ENCODE data around the gene GSTM5. TPM values are rescaled to one million over a fixed set of nuclear protein-coding genes. Genes with fewer than 3 reads are reported as not detected.

The GSTM5 gene
- total RNA-seq, 1 donor from 2014 or later, result 0.20 TPM

- DNase-seq, result no peak
- no peaks in the 10 kb centered on the region for H3K4me1 Mint-ChIP-seq (ENCODE audit: low read depth, unreplicated experiment)
These were observed 47.7 kb downstream of the GSTM5 start for GRCh38 chr1:109759513-109760334.

GRCh38 chr1:109760581-109761226 lies 48.7 kb downstream of the GSTM5 start:
- no peak overlapping the region for H3K4me3 Mint-ChIP-seq (ENCODE audit: unreplicated experiment)
- H3K27me3 Mint-ChIP-seq (ENCODE audit: unreplicated experiment), result peaks cover 5% of the 10 kb centered on the region
- no peak for DNase-seq
- H3K9me3 Mint-ChIP-seq (ENCODE audit: unreplicated experiment), result no peaks in the 10 kb centered on the region
- H3K27ac Mint-ChIP-seq (ENCODE audit: unreplicated experiment), result no peak overlapping the region
- H3K4me1 Mint-ChIP-seq (ENCODE audit: low read depth, unreplicated experiment), result no peaks in the 10 kb centered on the region
- H3K36me3 Mint-ChIP-seq (ENCODE audit: unreplicated experiment), result no peaks in the 10 kb centered on the region
- TF ChIP-seq, protein P1, sequence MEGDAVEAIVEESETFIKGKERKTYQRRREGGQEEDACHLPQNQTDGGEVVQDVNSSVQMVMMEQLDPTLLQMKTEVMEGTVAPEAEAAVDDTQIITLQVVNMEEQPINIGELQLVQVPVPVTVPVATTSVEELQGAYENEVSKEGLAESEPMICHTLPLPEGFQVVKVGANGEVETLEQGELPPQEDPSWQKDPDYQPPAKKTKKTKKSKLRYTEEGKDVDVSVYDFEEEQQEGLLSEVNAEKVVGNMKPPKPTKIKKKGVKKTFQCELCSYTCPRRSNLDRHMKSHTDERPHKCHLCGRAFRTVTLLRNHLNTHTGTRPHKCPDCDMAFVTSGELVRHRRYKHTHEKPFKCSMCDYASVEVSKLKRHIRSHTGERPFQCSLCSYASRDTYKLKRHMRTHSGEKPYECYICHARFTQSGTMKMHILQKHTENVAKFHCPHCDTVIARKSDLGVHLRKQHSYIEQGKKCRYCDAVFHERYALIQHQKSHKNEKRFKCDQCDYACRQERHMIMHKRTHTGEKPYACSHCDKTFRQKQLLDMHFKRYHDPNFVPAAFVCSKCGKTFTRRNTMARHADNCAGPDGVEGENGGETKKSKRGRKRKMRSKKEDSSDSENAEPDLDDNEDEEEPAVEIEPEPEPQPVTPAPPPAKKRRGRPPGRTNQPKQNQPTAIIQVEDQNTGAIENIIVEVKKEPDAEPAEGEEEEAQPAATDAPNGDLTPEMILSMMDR (IDR thresholded peaks at IDR 0.05; ENCODE audit: partially characterized antibody, unreplicated experiment), result no peak

More at GRCh38 chr1:109759513-109760334, 47.7 kb downstream of the GSTM5 start:
- no peak overlapping the region for H3K4me3 Mint-ChIP-seq (ENCODE audit: unreplicated experiment)
- no peaks in the 10 kb centered on the region for H3K9me3 Mint-ChIP-seq (ENCODE audit: unreplicated experiment)
- TF ChIP-seq, protein P1 (IDR thresholded peaks at IDR 0.05; ENCODE audit: partially characterized antibody, unreplicated experiment), result no peak
- no peak overlapping the region for H3K27ac Mint-ChIP-seq (ENCODE audit: unreplicated experiment)
- H3K36me3 Mint-ChIP-seq (ENCODE audit: unreplicated experiment), result no peaks in the 10 kb centered on the region
- H3K27me3 Mint-ChIP-seq (ENCODE audit: unreplicated experiment), result peaks cover 5% of the 10 kb centered on the region

- Mint-ChIP-seq H3K36me3 (ENCODE audit: unreplicated experiment) (no peaks in the 10 kb centered on the region), H3K27me3 (ENCODE audit: unreplicated experiment) (peaks cover 5% of the 10 kb centered on the region), H3K4me1 (ENCODE audit: low read depth, unreplicated experiment) (no peaks in the 10 kb centered on the region), H3K27ac (ENCODE audit: unreplicated experiment) (no peak overlapping the region), H3K4me3 (ENCODE audit: unreplicated experiment) (no peak overlapping the region), H3K9me3 (ENCODE audit: unreplicated experiment) (no peaks in the 10 kb centered on the region)
- TF ChIP-seq, protein P1 (IDR thresholded peaks at IDR 0.05; ENCODE audit: partially characterized antibody, unreplicated experiment), result no peak
- DNase-seq, result peak; percentile 6
These were observed 49.4 kb downstream of the GSTM5 start for GRCh38 chr1:109761227-109762038.

DNA sequence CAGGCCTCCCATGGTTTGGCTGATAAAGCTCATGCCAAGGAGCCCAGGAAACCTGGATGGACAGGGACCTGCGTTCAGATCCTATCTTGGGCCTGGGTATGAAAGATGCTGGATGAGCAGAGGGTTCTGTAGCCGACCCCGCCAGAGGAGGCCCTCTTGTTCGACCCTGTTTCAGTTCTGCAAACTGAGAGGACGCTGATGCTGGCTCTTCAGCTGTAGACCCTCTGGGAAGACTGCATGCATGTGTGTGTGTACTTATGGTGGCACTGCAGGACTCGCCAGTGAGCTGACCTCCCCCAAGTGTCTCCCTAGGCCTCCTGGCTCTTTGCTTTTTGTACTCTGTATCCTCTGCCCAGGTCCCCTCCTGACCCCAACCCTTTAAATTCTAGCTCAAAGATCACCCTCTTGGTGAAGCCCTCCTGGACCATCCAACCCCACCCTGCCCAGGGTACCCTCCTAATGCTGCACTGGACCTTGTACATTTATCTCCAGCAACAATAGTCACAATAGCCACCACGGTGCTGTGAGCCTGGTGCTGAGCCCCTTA lies 50.1 kb downstream of the GSTM5 start:
- Mint-ChIP-seq H3K27me3 (ENCODE audit: unreplicated experiment) (peaks cover 5% of the 10 kb centered on the region), H3K36me3 (ENCODE audit: unreplicated experiment) (no peaks in the 10 kb centered on the region), H3K27ac (ENCODE audit: unreplicated experiment) (no peak overlapping the region), H3K9me3 (ENCODE audit: unreplicated experiment) (no peaks in the 10 kb centered on the region), H3K4me1 (ENCODE audit: low read depth, unreplicated experiment) (no peaks in the 10 kb centered on the region), H3K4me3 (ENCODE audit: unreplicated experiment) (no peak overlapping the region)
- TF ChIP-seq, protein P1 (IDR thresholded peaks at IDR 0.05; ENCODE audit: partially characterized antibody, unreplicated experiment), result no peak
- no peak for DNase-seq

Measured in glutamatergic neuron (in vitro differentiated cells).